Fibroblast of lung (primary cell): ENCODE data around the gene TUBGCP6. TPM values are rescaled to one million over a fixed set of nuclear protein-coding genes. Genes with fewer than 3 reads are reported as not detected.
"Not testable (repeated sequence)": the region's sequence is repeated elsewhere in the genome, so short reads cannot be mapped to it uniquely, and the experiment has no call there.

Experiments
- DNase-seq, 2 donors: peaks; one replicate each; pipeline versions ENCODE4 v3.0.0 to v3.0.0-alpha.2; 2010; ENCODE audit warnings: low read depth in 2 of 2
- H2AFZ ChIP-seq: 2 replicates; pipeline ENCODE4 v1.5.1; 2012; ENCODE audit warnings: low read length, control low read depth, inconsistent platforms
- H3K27ac ChIP-seq: 2 replicates; pipeline ENCODE4 v1.5.1; 2011; ENCODE audit warnings: low read length, control low read depth; ENCODE audit not compliant: insufficient read depth
- H3K27me3 ChIP-seq: 2 replicates; pipeline ENCODE4 v1.5.1; 2011; ENCODE audit warnings: mild to moderate bottlenecking, low read length; ENCODE audit not compliant: control insufficient read depth, insufficient read depth
- H3K36me3 ChIP-seq: 2 replicates; pipeline ENCODE4 v1.5.1; 2011; ENCODE audit warnings: low read length; ENCODE audit not compliant: control insufficient read depth, insufficient read depth
- H3K4me1 ChIP-seq: 2 replicates; pipeline ENCODE4 v1.5.1; 2011; ENCODE audit warnings: low read length; ENCODE audit not compliant: control insufficient read depth, insufficient read depth; ENCODE audit errors: extremely low read depth
- H3K4me2 ChIP-seq: 2 replicates; pipeline ENCODE4 v1.5.1; 2011; ENCODE audit warnings: low read length, control low read depth; ENCODE audit not compliant: insufficient read depth; ENCODE audit errors: extremely low read depth
- H3K4me3 ChIP-seq, 4 experiments: fragments of 200-600 bp in 1 of 4; sonication (generic) in 1 of 4; replicated peaks in 1 of 4; 2 replicates each; pipeline ENCODE4 v1.5.1; 2011 to 2016; ENCODE audit warnings: low read length in 4 of 4, low read depth in 3 of 4, mild to moderate bottlenecking in 3 of 4, control low read depth in 2 of 4, inconsistent platforms in 1 of 4, mixed read lengths in 1 of 4; ENCODE audit not compliant: insufficient read depth in 1 of 4; ENCODE audit errors: control extremely low read depth in 1 of 4
- H3K79me2 ChIP-seq: 2 replicates; pipeline ENCODE4 v1.5.1; 2012; ENCODE audit warnings: mild to moderate bottlenecking, low read length, inconsistent platforms; ENCODE audit not compliant: control insufficient read depth, insufficient read depth
- H3K9ac ChIP-seq: 2 replicates; pipeline ENCODE4 v1.5.1; 2011; ENCODE audit warnings: mild to moderate bottlenecking, low read length, control low read depth; ENCODE audit not compliant: insufficient read depth
- H3K9me3 ChIP-seq: 2 replicates; pipeline ENCODE4 v1.5.1; 2012; ENCODE audit warnings: low read depth, low read length; ENCODE audit not compliant: control insufficient read depth, insufficient read depth
- H4K20me1 ChIP-seq: 2 replicates; pipeline ENCODE4 v1.5.1; 2011; ENCODE audit warnings: low read length; ENCODE audit not compliant: control insufficient read depth, insufficient read depth; ENCODE audit errors: extremely low read depth
- EZH2 ChIP-seq: IDR thresholded peaks from 2 replicates; pipeline ENCODE4 v1.5.1; 2012; ENCODE audit warnings: low read length, control low read depth, mild to moderate bottlenecking; ENCODE audit errors: missing control alignments
- polyA plus RNA-seq, 2 donors: library from polyadenylated mRNA; depleted of rRNA in 1 of 2; stranded (reverse) in 1 of 2; unstranded in 1 of 2; fragments of >200 nt; gene quantifications; 2 replicates each; pipeline ENCODE4 v1.2.1, GENCODE V29; 2011 to 2012; ENCODE audit warnings: missing spikeins in 1 of 2
- total RNA-seq: library from RNA; depleted of rRNA; stranded (reverse); fragments of >200 nt; gene quantifications from 2 replicates; pipeline ENCODE4 v1.2.1, GENCODE V29; 2014
- TF ChIP-seq, protein P1 (sequence below), 2 donors: IDR thresholded peaks in 1 of 2; conservative IDR thresholded peaks in 1 of 2; 1 replicate in 1 of 2; 2 replicates in 1 of 2; pipeline ENCODE4 v1.5.1; 2011 to 2012; ENCODE audit warnings: low read length in 2 of 2, control low read depth in 1 of 2, inconsistent platforms in 1 of 2, low read depth in 1 of 2, mild to moderate bottlenecking in 1 of 2

TUBGCP6 gene
- total and polyA plus RNA-seq, 2 donors (not counting 1 experiment from before 2014, with no cell fraction given) = 6.7 to 23.8 TPM

DNA sequence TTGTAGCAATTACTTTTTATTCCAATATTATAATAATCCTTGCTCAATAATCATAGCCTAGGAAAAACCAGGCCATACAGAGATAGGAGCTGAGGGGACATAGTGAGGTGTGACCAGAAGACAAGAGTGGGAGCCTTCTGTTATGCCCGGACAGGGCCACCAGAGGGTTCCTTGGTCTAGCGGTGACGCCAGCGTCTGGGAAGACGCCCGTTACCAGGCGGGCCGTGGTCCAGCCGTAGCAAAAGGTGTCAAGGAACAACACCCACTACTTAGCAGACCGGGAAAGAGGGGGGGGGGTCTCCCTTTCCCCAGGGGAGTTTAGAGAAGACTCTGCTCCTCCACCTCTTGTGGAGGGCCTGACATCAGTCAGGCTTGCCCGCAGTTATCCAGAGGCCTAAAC lies 28.5 kb upstream of the TUBGCP6 start:
- H3K27me3 ChIP-seq, H4K20me1 ChIP-seq, H3K4me3 ChIP-seq, H3K4me2 ChIP-seq, H3K4me1 ChIP-seq, H3K9me3 ChIP-seq, H3K9ac ChIP-seq, H3K27ac ChIP-seq, DNase-seq, H2AFZ ChIP-seq, H3K79me2 ChIP-seq: not testable (repeated sequence)
- H3K36me3 ChIP-seq = peaks cover 31% of the 10 kb centered on the region

DNA sequence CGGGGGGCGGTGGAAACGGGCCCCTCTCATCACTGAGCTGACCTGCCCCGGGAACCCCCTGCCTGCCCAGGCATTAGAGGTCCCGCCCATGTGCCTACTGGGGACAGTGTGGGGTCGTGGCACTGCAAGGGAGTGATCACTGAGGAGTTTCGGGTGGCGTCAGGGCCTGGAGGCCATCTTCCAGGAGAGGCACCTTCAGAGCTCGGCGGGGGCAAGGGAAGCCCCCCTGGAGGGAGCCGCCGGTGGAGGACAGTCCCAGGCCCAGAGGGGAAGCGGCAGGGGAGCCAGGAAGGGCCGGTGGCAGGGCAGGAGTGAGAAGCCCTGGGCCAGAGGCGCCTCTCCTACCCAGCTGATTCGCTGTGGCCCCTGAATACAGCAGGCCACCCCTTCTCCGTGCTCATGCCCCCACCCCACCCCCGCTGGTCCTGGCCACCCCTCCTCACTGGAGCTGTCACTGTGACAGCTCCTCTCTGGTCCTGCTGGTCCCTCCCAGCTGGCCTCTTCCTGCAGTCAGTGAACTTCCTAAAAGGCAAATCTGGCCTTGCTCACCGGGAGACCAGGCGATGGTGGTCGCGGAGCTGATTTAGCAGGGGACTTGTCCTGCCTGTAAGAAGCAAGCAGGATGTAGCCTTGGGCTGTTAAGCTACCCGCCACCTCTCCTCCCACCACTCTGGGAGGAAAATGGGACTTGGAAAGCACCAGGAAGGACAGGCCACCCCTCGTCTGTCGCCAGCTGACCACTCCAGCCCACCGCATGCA lies 27.4 kb upstream of the TUBGCP6 start:
- H3K9ac ChIP-seq = no peak overlapping the region
- DNase-seq = peak in 1 of 2 donors; percentile 19
- H3K79me2 ChIP-seq = peaks cover 1% of the 10 kb centered on the region
- H3K27ac ChIP-seq = no peak overlapping the region
- H3K36me3 ChIP-seq = peaks cover 20% of the 10 kb centered on the region
- H3K27me3 ChIP-seq = no peaks in the 10 kb centered on the region
- H2AFZ ChIP-seq = no peak overlapping the region
- TF ChIP-seq, protein P1, sequence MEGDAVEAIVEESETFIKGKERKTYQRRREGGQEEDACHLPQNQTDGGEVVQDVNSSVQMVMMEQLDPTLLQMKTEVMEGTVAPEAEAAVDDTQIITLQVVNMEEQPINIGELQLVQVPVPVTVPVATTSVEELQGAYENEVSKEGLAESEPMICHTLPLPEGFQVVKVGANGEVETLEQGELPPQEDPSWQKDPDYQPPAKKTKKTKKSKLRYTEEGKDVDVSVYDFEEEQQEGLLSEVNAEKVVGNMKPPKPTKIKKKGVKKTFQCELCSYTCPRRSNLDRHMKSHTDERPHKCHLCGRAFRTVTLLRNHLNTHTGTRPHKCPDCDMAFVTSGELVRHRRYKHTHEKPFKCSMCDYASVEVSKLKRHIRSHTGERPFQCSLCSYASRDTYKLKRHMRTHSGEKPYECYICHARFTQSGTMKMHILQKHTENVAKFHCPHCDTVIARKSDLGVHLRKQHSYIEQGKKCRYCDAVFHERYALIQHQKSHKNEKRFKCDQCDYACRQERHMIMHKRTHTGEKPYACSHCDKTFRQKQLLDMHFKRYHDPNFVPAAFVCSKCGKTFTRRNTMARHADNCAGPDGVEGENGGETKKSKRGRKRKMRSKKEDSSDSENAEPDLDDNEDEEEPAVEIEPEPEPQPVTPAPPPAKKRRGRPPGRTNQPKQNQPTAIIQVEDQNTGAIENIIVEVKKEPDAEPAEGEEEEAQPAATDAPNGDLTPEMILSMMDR (conservative IDR thresholded peaks at IDR 0.05 in 1 of 2, IDR thresholded peaks at IDR 0.05 in 1 of 2; ENCODE audit: low read depth in 1 of 2, low read length in 2 of 2) = no peak
- no peak for TF ChIP-seq EZH2
- H4K20me1 ChIP-seq = no peaks in the 10 kb centered on the region
- no peak overlapping the region for H3K4me3 ChIP-seq
- H3K4me1 ChIP-seq = peaks cover 10% of the 10 kb centered on the region
- H3K9me3 ChIP-seq = no peaks in the 10 kb centered on the region
- H3K4me2 ChIP-seq = no peak overlapping the region

DNA sequence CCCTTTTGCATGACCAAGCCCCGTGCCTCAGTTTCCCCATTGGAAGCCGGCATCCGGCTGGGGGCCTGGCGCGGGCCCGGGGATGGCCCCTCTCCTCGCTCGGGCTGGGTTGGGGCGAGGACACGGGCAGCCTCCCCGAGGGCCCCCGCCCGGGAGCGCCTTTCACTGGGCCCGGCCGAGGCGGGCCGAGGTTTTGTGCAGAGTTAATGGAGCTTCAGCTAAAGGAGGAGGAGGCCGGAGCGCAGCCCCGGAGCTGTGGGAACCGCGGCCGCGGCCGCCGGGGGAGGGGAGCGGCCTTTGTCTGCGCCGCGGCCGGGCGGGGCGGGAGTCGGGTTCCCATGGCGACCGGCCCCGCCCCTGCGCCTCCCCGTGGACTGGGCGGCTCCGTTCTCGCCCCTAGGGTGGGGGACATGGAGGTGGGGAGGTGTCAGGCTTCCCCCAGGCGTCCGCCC lies 26.7 kb upstream of the TUBGCP6 start:
- Histone ChIP-seq H4K20me1 (no peaks in the 10 kb centered on the region), H2AFZ (no peak overlapping the region), H3K4me3 (peak overlapping the region in 3 of 4 experiments; percentile 19 to 66 (median 33)), H3K27ac (no peak overlapping the region), H3K4me2 (peak overlapping the region; percentile 90), H3K79me2 (peaks cover 1% of the 10 kb centered on the region), H3K9ac (peak overlapping the region; percentile 10), H3K27me3 (no peaks in the 10 kb centered on the region), H3K36me3 (peaks cover 18% of the 10 kb centered on the region), H3K9me3 (no peaks in the 10 kb centered on the region), H3K4me1 (peaks cover 10% of the 10 kb centered on the region)
- peak; percentile 43 to 63 for DNase-seq
- no peak for TF ChIP-seq EZH2
- TF ChIP-seq, protein P1 (conservative IDR thresholded peaks at IDR 0.05 in 1 of 2, IDR thresholded peaks at IDR 0.05 in 1 of 2; ENCODE audit: low read depth in 1 of 2, low read length in 2 of 2) = peak in 1 of 2 donors; percentile 10
